ENCODE measurements around the gene SH3GLB1.

GRCh38 chr1:86739648-86740509, 35.5 kb downstream of the SH3GLB1 start:
- TF ChIP-seq, protein P1, sequence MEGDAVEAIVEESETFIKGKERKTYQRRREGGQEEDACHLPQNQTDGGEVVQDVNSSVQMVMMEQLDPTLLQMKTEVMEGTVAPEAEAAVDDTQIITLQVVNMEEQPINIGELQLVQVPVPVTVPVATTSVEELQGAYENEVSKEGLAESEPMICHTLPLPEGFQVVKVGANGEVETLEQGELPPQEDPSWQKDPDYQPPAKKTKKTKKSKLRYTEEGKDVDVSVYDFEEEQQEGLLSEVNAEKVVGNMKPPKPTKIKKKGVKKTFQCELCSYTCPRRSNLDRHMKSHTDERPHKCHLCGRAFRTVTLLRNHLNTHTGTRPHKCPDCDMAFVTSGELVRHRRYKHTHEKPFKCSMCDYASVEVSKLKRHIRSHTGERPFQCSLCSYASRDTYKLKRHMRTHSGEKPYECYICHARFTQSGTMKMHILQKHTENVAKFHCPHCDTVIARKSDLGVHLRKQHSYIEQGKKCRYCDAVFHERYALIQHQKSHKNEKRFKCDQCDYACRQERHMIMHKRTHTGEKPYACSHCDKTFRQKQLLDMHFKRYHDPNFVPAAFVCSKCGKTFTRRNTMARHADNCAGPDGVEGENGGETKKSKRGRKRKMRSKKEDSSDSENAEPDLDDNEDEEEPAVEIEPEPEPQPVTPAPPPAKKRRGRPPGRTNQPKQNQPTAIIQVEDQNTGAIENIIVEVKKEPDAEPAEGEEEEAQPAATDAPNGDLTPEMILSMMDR (IDR thresholded peaks at IDR 0.05): no peak
- TF ChIP-seq POLR2A (IDR thresholded peaks at IDR 0.05): no peak
